SK-N-SH (cell line): Measurements from ENCODE around the gene GPX2. TPM values are rescaled to one million over a fixed set of nuclear protein-coding genes. Genes with fewer than 3 reads are reported as not detected.

ENCODE experiments used
- CTCF ChIA-PET: fragments of 300-600, 350-600 bp; formaldehyde crosslinking; extraction: SDS; loops from one replicate; lab custom pipeline; 2021; lab: Yijun Ruan, JAX
- POLR2A ChIA-PET: fragments of 350-600 bp; sonication (Branson Sonifier 250); formaldehyde crosslinking; extraction: SDS; loops from one replicate; lab custom pipeline; 2020; ENCODE audit warnings: antibody characterized with exemption, inconsistent platforms; lab: Yijun Ruan, JAX
- DNase-seq: peaks from one replicate; pipeline ENCODE4 v3.0.0; 2012
- H2AFZ ChIP-seq: fragments of 200-600 bp; sonication (generic); 2 replicates; pipeline ENCODE4 v1.8.1; 2016; ENCODE audit warnings: antibody characterized with exemption, mild to moderate bottlenecking, low read depth
- H3F3A ChIP-seq: fragments of 200-600 bp; sonication (generic); replicated peaks from 2 replicates; pipeline ENCODE3; 2016; ENCODE audit warnings: antibody characterized with exemption, mild to moderate bottlenecking; ENCODE audit not compliant: insufficient read depth
- H3K27ac ChIP-seq, 2 experiments: fragments of 200-500 bp in 1 of 2; fragments of 200-600 bp in 1 of 2; sonication (Bioruptor generic) in 1 of 2; sonication (generic), shearing (Covaris generic) in 1 of 2; 2 replicates each; pipeline versions ENCODE4 v1.5.1 to v1.6.1; 2014 to 2016; ENCODE audit warnings: low read depth in 2 of 2, inconsistent platforms in 1 of 2, low read length in 1 of 2, mild to moderate bottlenecking in 1 of 2, mixed read lengths in 1 of 2
- H3K27me3 ChIP-seq: fragments of 200-600 bp; sonication (generic), shearing (Covaris generic); 2 replicates; pipeline ENCODE4 v1.6.1; 2016; ENCODE audit warnings: mixed run types; ENCODE audit not compliant: insufficient read depth
- H3K36me3 ChIP-seq, 2 experiments: fragments of 200-500 bp in 1 of 2; fragments of 200-600 bp in 1 of 2; sonication (Bioruptor generic) in 1 of 2; sonication (generic) in 1 of 2; replicated peaks in 1 of 2; 2 replicates each; pipeline versions ENCODE3 to v1.5.1; 2014 to 2016; ENCODE audit warnings: low read length in 1 of 2, mild to moderate bottlenecking in 1 of 2; ENCODE audit not compliant: insufficient read depth in 2 of 2, control insufficient read depth in 1 of 2
- H3K4me1 ChIP-seq, 2 experiments: fragments of 200-500 bp in 1 of 2; fragments of 200-600 bp in 1 of 2; sonication (Bioruptor generic) in 1 of 2; sonication (generic), shearing (Covaris generic) in 1 of 2; 2 replicates each; pipeline versions ENCODE4 v1.5.1 to v1.6.1; 2014 to 2016; ENCODE audit warnings: low read depth in 1 of 2, low read length in 1 of 2, mixed run types in 1 of 2; ENCODE audit not compliant: insufficient read depth in 2 of 2, control insufficient read depth in 1 of 2
- H3K4me2 ChIP-seq: fragments of 200-600 bp; sonication (generic), shearing (Covaris generic); 2 replicates; pipeline ENCODE4 v1.6.1; 2017; ENCODE audit warnings: mixed run types
- H3K4me3 ChIP-seq, 2 experiments: fragments of 200-500 bp in 1 of 2; fragments of 200-600 bp in 1 of 2; sonication (Bioruptor generic) in 1 of 2; sonication (generic), shearing (Covaris generic) in 1 of 2; 2 replicates each; pipeline versions ENCODE4 v1.5.1 to v1.8.1; 2014 to 2016; ENCODE audit warnings: low read depth in 2 of 2, inconsistent platforms in 1 of 2, low read length in 1 of 2, mild to moderate bottlenecking in 1 of 2, mixed read lengths in 1 of 2, moderate library complexity in 1 of 2
- H3K79me2 ChIP-seq: fragments of 200-600 bp; sonication (generic); 2 replicates; pipeline ENCODE4 v1.8.1; 2017; ENCODE audit warnings: mild to moderate bottlenecking; ENCODE audit not compliant: insufficient read depth
- H3K9ac ChIP-seq: fragments of 200-600 bp; sonication (generic); 2 replicates; pipeline ENCODE4 v1.6.1; 2017; ENCODE audit warnings: mixed run types
- H3K9me2 ChIP-seq: fragments of 200-600 bp; sonication (generic); 2 replicates; pipeline ENCODE4 v1.6.1; 2017; ENCODE audit warnings: mixed run types
- H3K9me3 ChIP-seq: fragments of 200-600 bp; sonication (generic); 2 replicates; pipeline ENCODE4 v1.6.1; 2017; ENCODE audit warnings: mixed run types, mild to moderate bottlenecking, moderate library complexity
- H4K20me1 ChIP-seq: fragments of 200-600 bp; sonication (generic); 2 replicates; pipeline ENCODE4 v1.6.1; 2017; ENCODE audit warnings: mild to moderate bottlenecking, mixed run types; ENCODE audit not compliant: insufficient read depth
- FOSL2 ChIP-seq: IDR thresholded peaks from 2 replicates; pipeline ENCODE4 v1.4.0; 2012; ENCODE audit warnings: low read depth, mild to moderate bottlenecking, moderate library complexity, borderline replicate concordance
- FOXJ3 ChIP-seq: sonication (generic); formaldehyde crosslinking; IDR thresholded peaks from 2 replicates; pipeline ENCODE4 v1.5.1; 2020; ENCODE audit warnings: mild to moderate bottlenecking, missing genetic modification reagents
- FOXM1 ChIP-seq: IDR thresholded peaks from 2 replicates; pipeline ENCODE4 v1.4.0; 2012; ENCODE audit warnings: low read depth, mild to moderate bottlenecking
- MAX ChIP-seq: IDR thresholded peaks from 2 replicates; pipeline ENCODE4 v1.4.0; 2012; ENCODE audit warnings: low read depth
- PBX3 ChIP-seq: IDR thresholded peaks from 2 replicates; pipeline ENCODE4; 2012
- POLR2AphosphoS5 ChIP-seq: IDR thresholded peaks from 2 replicates; pipeline ENCODE4 v1.6.1; 2012; ENCODE audit warnings: low read depth, low read length
- RXRA ChIP-seq: IDR thresholded peaks from 2 replicates; pipeline ENCODE4 v1.4.0; 2012; ENCODE audit warnings: low read depth, mild to moderate bottlenecking, borderline replicate concordance
- TAF1 ChIP-seq: IDR thresholded peaks from 2 replicates; pipeline ENCODE4 v1.6.1; 2012; ENCODE audit warnings: low read depth, mild to moderate bottlenecking, low read length, moderate library complexity, borderline replicate concordance
- TEAD4 ChIP-seq: IDR thresholded peaks from 2 replicates; pipeline ENCODE4 v1.4.0; 2012; ENCODE audit warnings: mild to moderate bottlenecking, borderline replicate concordance; ENCODE audit not compliant: insufficient read depth
- YY1 ChIP-seq: IDR thresholded peaks from 2 replicates; pipeline ENCODE4 v1.4.0; 2012; ENCODE audit warnings: low read depth, mild to moderate bottlenecking
- WGBS: methylation state at CpG from one replicate; pipeline ENCODE4 v1.1.6; 2017; ENCODE audit warnings: low lambda C conversion rate; 5-methylcytosine and 5-hydroxymethylcytosine counted together
- polyA plus RNA-seq, 3 experiments: library from polyadenylated mRNA; depleted of rRNA; stranded (reverse); fragments of >200 nt; gene quantifications; 2 replicates each; pipeline ENCODE4 v1.2.3, GENCODE V29; 2012
- TF ChIP-seq, protein P1 (sequence below): fragments of 150-350 bp; IDR thresholded peaks from 2 replicates; pipeline ENCODE4 v1.6.1; 2016; ENCODE audit warnings: mild to moderate bottlenecking, low read depth, low read length
- TF ChIP-seq, protein P2 (sequence below): fragments of 200-600 bp; sonication (generic); IDR thresholded peaks from 2 replicates; pipeline ENCODE4 v1.6.1; 2017; ENCODE audit warnings: antibody characterized with exemption, mild to moderate bottlenecking, moderate library complexity
- TF ChIP-seq, protein P3 (sequence below): IDR thresholded peaks from 2 replicates; pipeline ENCODE4 v1.4.0; 2012; ENCODE audit warnings: low read depth, borderline replicate concordance

The GPX2 gene
- polyA plus RNA-seq, 1 of the 3 experiments (the other 2 are of a cell fraction) = not detected

DNA sequence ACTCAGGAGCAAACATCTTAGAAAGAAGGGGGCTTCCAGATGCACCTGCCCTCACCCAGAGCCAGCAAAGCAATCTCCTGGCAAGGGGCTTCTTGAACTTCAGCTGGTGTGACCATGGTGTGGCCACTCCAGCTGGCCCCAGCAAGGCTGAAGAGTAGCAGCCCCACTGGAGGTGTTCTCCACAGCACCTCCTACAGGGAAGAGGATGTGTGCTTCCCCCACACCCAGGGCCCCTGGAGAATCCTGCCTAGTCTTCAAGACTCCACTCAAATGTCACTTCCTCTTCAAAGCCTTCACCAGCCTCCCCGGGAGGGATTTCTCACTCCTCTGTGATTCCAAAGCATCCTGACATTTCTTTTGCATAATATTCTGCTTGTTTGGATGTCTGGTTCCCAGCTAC lies 21.1 kb upstream of the GPX2 start:
- Histone ChIP-seq H3K9me3 (no peaks in the 10 kb centered on the region), H3K36me3 (peaks cover 0 to 3% of the 10 kb centered on the region in 2 experiments), H3K27me3 (no peaks in the 10 kb centered on the region), H3K27ac (no peak overlapping the region), H3K9me2 (no peaks in the 10 kb centered on the region), H4K20me1 (no peaks in the 10 kb centered on the region), H3K4me1 (peaks cover 3 to 22% of the 10 kb centered on the region in 2 experiments; a peak in 2 of 4 replicates), H3K9ac (no peak overlapping the region), H3K4me3 (no peak overlapping the region), H2AFZ (no peak overlapping the region), H3K79me2 (no peaks in the 10 kb centered on the region), H3K4me2 (no peak overlapping the region), H3F3A (no peaks in the 10 kb centered on the region)
- TF ChIP-seq TAF1 = no peak
- no peak for TF ChIP-seq PBX3
- no peak for TF ChIP-seq TEAD4
- TF ChIP-seq POLR2AphosphoS5 = no peak
- TF ChIP-seq MAX = no peak
- TF ChIP-seq FOXM1 = no peak
- TF ChIP-seq, protein P1, sequence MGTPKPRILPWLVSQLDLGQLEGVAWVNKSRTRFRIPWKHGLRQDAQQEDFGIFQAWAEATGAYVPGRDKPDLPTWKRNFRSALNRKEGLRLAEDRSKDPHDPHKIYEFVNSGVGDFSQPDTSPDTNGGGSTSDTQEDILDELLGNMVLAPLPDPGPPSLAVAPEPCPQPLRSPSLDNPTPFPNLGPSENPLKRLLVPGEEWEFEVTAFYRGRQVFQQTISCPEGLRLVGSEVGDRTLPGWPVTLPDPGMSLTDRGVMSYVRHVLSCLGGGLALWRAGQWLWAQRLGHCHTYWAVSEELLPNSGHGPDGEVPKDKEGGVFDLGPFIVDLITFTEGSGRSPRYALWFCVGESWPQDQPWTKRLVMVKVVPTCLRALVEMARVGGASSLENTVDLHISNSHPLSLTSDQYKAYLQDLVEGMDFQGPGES = no peak
- TF ChIP-seq, protein P2, sequence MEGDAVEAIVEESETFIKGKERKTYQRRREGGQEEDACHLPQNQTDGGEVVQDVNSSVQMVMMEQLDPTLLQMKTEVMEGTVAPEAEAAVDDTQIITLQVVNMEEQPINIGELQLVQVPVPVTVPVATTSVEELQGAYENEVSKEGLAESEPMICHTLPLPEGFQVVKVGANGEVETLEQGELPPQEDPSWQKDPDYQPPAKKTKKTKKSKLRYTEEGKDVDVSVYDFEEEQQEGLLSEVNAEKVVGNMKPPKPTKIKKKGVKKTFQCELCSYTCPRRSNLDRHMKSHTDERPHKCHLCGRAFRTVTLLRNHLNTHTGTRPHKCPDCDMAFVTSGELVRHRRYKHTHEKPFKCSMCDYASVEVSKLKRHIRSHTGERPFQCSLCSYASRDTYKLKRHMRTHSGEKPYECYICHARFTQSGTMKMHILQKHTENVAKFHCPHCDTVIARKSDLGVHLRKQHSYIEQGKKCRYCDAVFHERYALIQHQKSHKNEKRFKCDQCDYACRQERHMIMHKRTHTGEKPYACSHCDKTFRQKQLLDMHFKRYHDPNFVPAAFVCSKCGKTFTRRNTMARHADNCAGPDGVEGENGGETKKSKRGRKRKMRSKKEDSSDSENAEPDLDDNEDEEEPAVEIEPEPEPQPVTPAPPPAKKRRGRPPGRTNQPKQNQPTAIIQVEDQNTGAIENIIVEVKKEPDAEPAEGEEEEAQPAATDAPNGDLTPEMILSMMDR = no peak; the same call in 1 of the 2 replicates
- TF ChIP-seq, protein P3, sequence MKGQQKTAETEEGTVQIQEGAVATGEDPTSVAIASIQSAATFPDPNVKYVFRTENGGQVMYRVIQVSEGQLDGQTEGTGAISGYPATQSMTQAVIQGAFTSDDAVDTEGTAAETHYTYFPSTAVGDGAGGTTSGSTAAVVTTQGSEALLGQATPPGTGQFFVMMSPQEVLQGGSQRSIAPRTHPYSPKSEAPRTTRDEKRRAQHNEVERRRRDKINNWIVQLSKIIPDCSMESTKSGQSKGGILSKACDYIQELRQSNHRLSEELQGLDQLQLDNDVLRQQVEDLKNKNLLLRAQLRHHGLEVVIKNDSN = no peak
- no peak for TF ChIP-seq RXRA
- TF ChIP-seq FOSL2 = no peak
- no peak for TF ChIP-seq YY1
- TF ChIP-seq FOXJ3 (CRISPR knock-in tag) = no peak
- 100% methylated on average over 1 of the region's 1 CpG for WGBS
- CTCF ChIA-PET = interaction anchor here (1.3 kb wide), 1 partner anchor 52 kb away, joined by 3 read pairs; no protein-coding TSS in a partner anchor
- POLR2A ChIA-PET = no interaction called here
- no peak for DNase-seq
